H9 (cell line): Measurements from ENCODE around the gene CAMTA1. TPM values are rescaled to one million over a fixed set of nuclear protein-coding genes. Genes with fewer than 3 reads are reported as not detected.

Source experiments
- DNase-seq: peaks from one replicate; pipeline ENCODE4 v3.0.0-alpha.2; 2017
- H2AFZ ChIP-seq: one replicate; pipeline ENCODE4 v1.6.1; 2013; ENCODE audit warnings: mild to moderate bottlenecking, low read length, control low read depth, moderate library complexity
- H2AK5ac ChIP-seq: 2 replicates; pipeline ENCODE4 v1.6.1; 2013; ENCODE audit warnings: low read length, control low read depth, mixed read lengths; ENCODE audit not compliant: insufficient read length
- H2BK120ac ChIP-seq: one replicate; pipeline ENCODE4 v1.6.1; 2013; ENCODE audit warnings: low read depth, mild to moderate bottlenecking, low read length, control low read depth, inconsistent platforms; ENCODE audit not compliant: poor library complexity, severe bottlenecking
- H2BK12ac ChIP-seq: 2 replicates; pipeline ENCODE4 v1.6.1; 2013; ENCODE audit warnings: low read length, control low read depth, mixed read lengths, low read depth; ENCODE audit not compliant: insufficient read length
- H2BK15ac ChIP-seq: 2 replicates; pipeline ENCODE4 v1.6.1; 2013; ENCODE audit warnings: low read depth, low read length, control low read depth
- H2BK20ac ChIP-seq: one replicate; pipeline ENCODE4 v1.6.1; 2013; ENCODE audit warnings: low read depth, mild to moderate bottlenecking, low read length, control low read depth, inconsistent platforms; ENCODE audit not compliant: poor library complexity, severe bottlenecking
- H2BK5ac ChIP-seq: 2 replicates; pipeline ENCODE4 v1.6.1; 2013; ENCODE audit warnings: low read length, control low read depth, mixed read lengths; ENCODE audit not compliant: insufficient read length
- H3K14ac ChIP-seq: 2 replicates; pipeline ENCODE4 v1.6.1; 2013; ENCODE audit warnings: low read length, control low read depth; ENCODE audit not compliant: insufficient read depth
- H3K18ac ChIP-seq: 2 replicates; pipeline ENCODE4 v1.6.1; 2013; ENCODE audit warnings: low read depth, mild to moderate bottlenecking, mixed read lengths, low read length, control low read depth; ENCODE audit not compliant: insufficient read length
- H3K23ac ChIP-seq: 2 replicates; pipeline ENCODE4 v1.6.1; 2013; ENCODE audit warnings: low read length, control low read depth, mixed read lengths, low read depth; ENCODE audit not compliant: insufficient read length
- H3K23me2 ChIP-seq: 2 replicates; pipeline ENCODE4 v1.6.1; 2013; ENCODE audit warnings: low read depth, mild to moderate bottlenecking, mixed read lengths, low read length, control low read depth; ENCODE audit not compliant: insufficient read length, poor library complexity, severe bottlenecking
- H3K27ac ChIP-seq: 2 replicates; pipeline ENCODE4 v1.5.1; 2013; ENCODE audit warnings: low read length, control low read depth, mixed read lengths, low read depth; ENCODE audit not compliant: insufficient read length
- H3K27me3 ChIP-seq: 2 replicates; pipeline ENCODE4 v1.6.1; 2013; ENCODE audit warnings: low read length, control low read depth, inconsistent platforms; ENCODE audit not compliant: insufficient read depth
- H3K4ac ChIP-seq: 2 replicates; pipeline ENCODE4 v1.6.1; 2013; ENCODE audit warnings: low read depth, mild to moderate bottlenecking, control low read depth, inconsistent platforms, low read length, moderate library complexity
- H3K4me1 ChIP-seq: 2 replicates; pipeline ENCODE4 v1.6.1; 2013; ENCODE audit warnings: low read length, control low read depth, inconsistent platforms; ENCODE audit not compliant: insufficient read depth
- H3K4me2 ChIP-seq: 2 replicates; pipeline ENCODE4 v1.6.1; 2013; ENCODE audit warnings: low read length, control low read depth, mixed read lengths; ENCODE audit not compliant: insufficient read length, insufficient read depth
- H3K56ac ChIP-seq: 2 replicates; pipeline ENCODE4 v1.6.1; 2013; ENCODE audit warnings: low read depth, mild to moderate bottlenecking, mixed read lengths, low read length, control low read depth; ENCODE audit not compliant: insufficient read length
- H3K79me1 ChIP-seq: 2 replicates; pipeline ENCODE4 v1.6.1; 2013; ENCODE audit warnings: low read depth, mild to moderate bottlenecking, moderate library complexity, low read length, control low read depth, inconsistent platforms; ENCODE audit not compliant: insufficient read depth, poor library complexity, severe bottlenecking
- H3K79me2 ChIP-seq: 2 replicates; pipeline ENCODE4 v1.6.1; 2013; ENCODE audit warnings: low read length, control low read depth, inconsistent platforms; ENCODE audit not compliant: insufficient read depth
- H3K9ac ChIP-seq: 2 replicates; pipeline ENCODE4 v1.6.1; 2013; ENCODE audit warnings: low read length, control low read depth, mixed read lengths; ENCODE audit not compliant: insufficient read length; ENCODE audit errors: extremely low read depth
- H3K9me3 ChIP-seq: one replicate; pipeline ENCODE4 v1.6.1; 2013; ENCODE audit warnings: low read depth, low read length, inconsistent platforms; ENCODE audit not compliant: control insufficient read depth
- H3T11ph ChIP-seq: one replicate; pipeline ENCODE4 v1.6.1; 2013; ENCODE audit warnings: mild to moderate bottlenecking, low read length, control low read depth, inconsistent platforms
- H4K20me1 ChIP-seq: one replicate; pipeline ENCODE4 v1.6.1; 2013; ENCODE audit not compliant: control insufficient read depth, insufficient read length, insufficient read depth
- H4K5ac ChIP-seq: 2 replicates; pipeline ENCODE4 v1.6.1; 2013; ENCODE audit warnings: low read depth, mild to moderate bottlenecking, mixed read lengths, low read length, control low read depth; ENCODE audit not compliant: insufficient read length
- H4K8ac ChIP-seq: replicated peaks from 2 replicates; pipeline ENCODE4 v1.6.1; 2013; ENCODE audit warnings: low read length, control low read depth, mixed read lengths, low read depth; ENCODE audit not compliant: insufficient read length
- H4K91ac ChIP-seq: 2 replicates; pipeline ENCODE4 v1.6.1; 2013; ENCODE audit warnings: low read depth, mild to moderate bottlenecking, moderate library complexity, mixed read lengths, low read length, control low read depth; ENCODE audit not compliant: insufficient read length
- H3K27ac Mint-ChIP-seq, 3 experiments: 2 replicates in 2 of 3; 3 replicates in 1 of 3; pipeline ENCODE4 v1.8.0; 2020 to 2021; ENCODE audit warnings: mixed read lengths in 3 of 3, mild to moderate bottlenecking in 1 of 3, moderate library complexity in 1 of 3
- H3K27me3 Mint-ChIP-seq: 2 replicates; pipeline ENCODE4 v1.8.0; 2021; ENCODE audit warnings: low read depth, mild to moderate bottlenecking, moderate library complexity, mixed read lengths
- H3K36me3 Mint-ChIP-seq, 3 experiments: 2 replicates in 2 of 3; 3 replicates in 1 of 3; pipeline ENCODE4 v1.8.0; 2020 to 2021; ENCODE audit warnings: low read depth in 3 of 3, mixed read lengths in 3 of 3; ENCODE audit not compliant: insufficient read depth in 1 of 3
- H3K4me1 Mint-ChIP-seq, 2 experiments: 2 replicates each; pipeline ENCODE4 v1.8.0; 2020; ENCODE audit warnings: mixed read lengths in 2 of 2
- H3K4me3 Mint-ChIP-seq, 2 experiments: 2 replicates in 1 of 2; 3 replicates in 1 of 2; pipeline ENCODE4 v1.8.0; 2020 to 2021; ENCODE audit warnings: mild to moderate bottlenecking in 2 of 2, mixed read lengths in 2 of 2, moderate library complexity in 1 of 2
- H3K9me3 Mint-ChIP-seq, 2 experiments: 2 replicates in 1 of 2; 3 replicates in 1 of 2; pipeline ENCODE4 v1.8.0; 2020; ENCODE audit warnings: mild to moderate bottlenecking in 2 of 2, mixed read lengths in 2 of 2, moderate library complexity in 1 of 2
- WGBS: extraction: QIAGEN DNeasy Blood & Tissue Kit; methylation state at CpG from one replicate; pipeline ENCODE4 v1.1.7; 2013; ENCODE audit warnings: missing lambda C conversion rate, low lambda C conversion rate, mixed read lengths; ENCODE audit not compliant: insufficient read length; ENCODE audit errors: extremely low coverage; 5-methylcytosine and 5-hydroxymethylcytosine counted together
- total RNA-seq: library from RNA; stranded (reverse); gene quantifications from 2 replicates; pipeline ENCODE4 v1.2.1, GENCODE V29; 2021
- TF ChIP-seq, protein P1 (sequence below): fragments of 200-600 bp; sonication (generic); conservative IDR thresholded peaks from 3 replicates; pipeline ENCODE4 v1.8.0; 2021; ENCODE audit warnings: antibody characterized with exemption, mild to moderate bottlenecking

CAMTA1 gene
- total RNA-seq, 1 experiment from 2014 or later: 115 TPM

DNA sequence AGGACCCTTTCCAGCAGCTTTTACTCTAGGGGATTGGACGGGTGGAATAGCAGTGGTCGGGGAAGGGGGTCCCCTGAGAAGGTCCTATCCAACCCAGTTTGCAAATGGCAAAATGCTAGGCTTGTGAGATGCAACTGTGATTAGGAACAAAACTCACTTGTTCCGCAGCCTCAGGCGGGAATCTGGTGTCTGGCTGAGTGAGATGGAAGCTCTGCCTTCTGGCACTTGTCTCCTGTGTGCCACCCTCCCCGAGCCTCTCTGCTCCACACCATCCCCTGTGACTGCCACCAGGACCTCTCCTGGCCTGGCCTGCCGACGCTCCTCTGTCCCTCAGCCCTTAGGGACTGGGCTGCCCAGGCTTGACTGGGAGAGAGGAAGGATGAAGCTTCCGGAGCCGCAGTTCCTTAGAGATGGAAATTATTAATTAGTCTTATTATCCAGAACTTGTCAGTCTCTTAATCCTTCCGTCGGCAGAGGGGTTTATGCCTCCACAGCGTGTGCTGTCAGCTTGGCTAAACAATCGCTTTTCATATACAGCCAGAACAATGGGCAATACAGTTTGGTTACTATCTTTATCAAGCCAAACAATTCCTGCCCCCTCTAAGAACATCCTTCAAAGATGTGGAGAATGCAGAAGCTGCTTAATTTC lies 693.0 kb downstream of the CAMTA1 start:
- DNase-seq: no peak
- no peak overlapping the region for H3K4me3 Mint-ChIP-seq
- Histone ChIP-seq H3K9ac (no peak overlapping the region), H4K91ac (no peak overlapping the region), H2BK120ac (no peak overlapping the region), H3K23ac (no peak overlapping the region), H4K20me1 (peaks cover 2% of the 10 kb centered on the region), H3K27ac (no peak overlapping the region), H2BK20ac (no peak overlapping the region), H3K4me1 (peaks cover 3% of the 10 kb centered on the region; the same call in 1 of the 2 replicates), H3K4ac (no peak overlapping the region), H3K27me3 (no peaks in the 10 kb centered on the region), H3K79me1 (no peaks in the 10 kb centered on the region), H3T11ph (no peak overlapping the region), H2AK5ac (no peak overlapping the region), H3K9me3 (no peaks in the 10 kb centered on the region), H2AFZ (no peak overlapping the region), H2BK5ac (no peak overlapping the region), H2BK15ac (no peak overlapping the region), H2BK12ac (no peak overlapping the region), H3K14ac (no peak overlapping the region), H3K4me2 (no peak overlapping the region), H3K18ac (no peak overlapping the region), H3K23me2 (no peaks in the 10 kb centered on the region), H4K5ac (no peak overlapping the region), H3K56ac (no peak overlapping the region), H4K8ac (no peak overlapping the region), H3K79me2 (no peaks in the 10 kb centered on the region)
- H3K27me3 Mint-ChIP-seq: no peaks in the 10 kb centered on the region
- no peak overlapping the region for H3K27ac Mint-ChIP-seq
- H3K36me3 Mint-ChIP-seq: no peaks in the 10 kb centered on the region
- H3K4me1 Mint-ChIP-seq: peaks cover 4 to 5% of the 10 kb centered on the region in 2 experiments
- WGBS: no CpG with 5 or more reads among the region's 13 CpGs
- H3K9me3 Mint-ChIP-seq: no peaks in the 10 kb centered on the region
- TF ChIP-seq, protein P1, sequence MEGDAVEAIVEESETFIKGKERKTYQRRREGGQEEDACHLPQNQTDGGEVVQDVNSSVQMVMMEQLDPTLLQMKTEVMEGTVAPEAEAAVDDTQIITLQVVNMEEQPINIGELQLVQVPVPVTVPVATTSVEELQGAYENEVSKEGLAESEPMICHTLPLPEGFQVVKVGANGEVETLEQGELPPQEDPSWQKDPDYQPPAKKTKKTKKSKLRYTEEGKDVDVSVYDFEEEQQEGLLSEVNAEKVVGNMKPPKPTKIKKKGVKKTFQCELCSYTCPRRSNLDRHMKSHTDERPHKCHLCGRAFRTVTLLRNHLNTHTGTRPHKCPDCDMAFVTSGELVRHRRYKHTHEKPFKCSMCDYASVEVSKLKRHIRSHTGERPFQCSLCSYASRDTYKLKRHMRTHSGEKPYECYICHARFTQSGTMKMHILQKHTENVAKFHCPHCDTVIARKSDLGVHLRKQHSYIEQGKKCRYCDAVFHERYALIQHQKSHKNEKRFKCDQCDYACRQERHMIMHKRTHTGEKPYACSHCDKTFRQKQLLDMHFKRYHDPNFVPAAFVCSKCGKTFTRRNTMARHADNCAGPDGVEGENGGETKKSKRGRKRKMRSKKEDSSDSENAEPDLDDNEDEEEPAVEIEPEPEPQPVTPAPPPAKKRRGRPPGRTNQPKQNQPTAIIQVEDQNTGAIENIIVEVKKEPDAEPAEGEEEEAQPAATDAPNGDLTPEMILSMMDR: no peak
